Choroid plexus epithelial cell (primary cell): ENCODE results near the gene TMEM200A.
A peak's percentile ranks its signal among the peaks of the same experiment; 100 is the strongest.

Experiments
- DNase-seq: peaks from one replicate; pipeline ENCODE4 v3.0.0-alpha.2; 2010; ENCODE audit warnings: low read depth
- H3K4me3 ChIP-seq: 2 replicates; pipeline ENCODE4 v1.5.1; 2011; ENCODE audit warnings: low read depth, mild to moderate bottlenecking, control low read depth, low read length, moderate library complexity
- CTCF ChIP-seq: conservative IDR thresholded peaks from 2 replicates; pipeline ENCODE4 v1.5.1; 2011; ENCODE audit warnings: low read depth, mild to moderate bottlenecking, control low read depth, inconsistent platforms, low read length, moderate library complexity

TMEM200A gene

GRCh38 chr6:130467146-130468050 lies 101.6 kb downstream of the TMEM200A start:
- no peak for DNase-seq
- no peak overlapping the region for H3K4me3 ChIP-seq
- no peak for TF ChIP-seq CTCF

- no peak for DNase-seq
- no peak overlapping the region for H3K4me3 ChIP-seq
- TF ChIP-seq CTCF, result no peak
Measured at GRCh38 chr6:130470766-130471165, 104.9 kb downstream of the TMEM200A start.

GRCh38 chr6:130473886-130474285 lies 108.1 kb downstream of the TMEM200A start:
- TF ChIP-seq CTCF, result peak; percentile 11
- DNase-seq, result peak; percentile 65
- H3K4me3 ChIP-seq, result no peak overlapping the region

- H3K4me3 ChIP-seq, result no peak overlapping the region
- no peak for TF ChIP-seq CTCF
- peak; percentile 91 for DNase-seq
Measured at GRCh38 chr6:130482645-130483390, 117.0 kb downstream of the TMEM200A start.

GRCh38 chr6:130485870-130486269 lies 120.1 kb downstream of the TMEM200A start:
- no peak overlapping the region for H3K4me3 ChIP-seq
- TF ChIP-seq CTCF, result no peak
- no peak for DNase-seq

GRCh38 chr6:130486417-130486816 lies 120.6 kb downstream of the TMEM200A start:
- no peak for TF ChIP-seq CTCF
- no peak for DNase-seq
- H3K4me3 ChIP-seq, result no peak overlapping the region
